A549 (cell line): Measurements from ENCODE around the gene L3MBTL2.

Source experiments
- ESRRA ChIP-seq: fragments of 150-350 bp; IDR thresholded peaks from 2 replicates; pipeline ENCODE4 v1.6.1; 2014; ENCODE audit warnings: mild to moderate bottlenecking, low read length, borderline replicate concordance
- HDAC2 ChIP-seq: fragments of 200-600 bp; sonication (generic); IDR thresholded peaks from 2 replicates; pipeline ENCODE4 v1.6.1; 2016
- HOXA7 ChIP-seq: fragments of 250-450 bp; sonication (Bioruptor Pico); IDR thresholded peaks from 2 replicates; pipeline ENCODE4 v1.5.0; 2020; ENCODE audit warnings: mild to moderate bottlenecking, moderate library complexity
- JUN ChIP-seq, 2 experiments: fragments of >200 bp; sonication (Bioruptor Twin); formaldehyde crosslinking; IDR thresholded peaks; 2 replicates in 1 of 2; 3 replicates in 1 of 2; pipeline ENCODE4 v1.6.1; 2016 to 2017
- NR3C1 ChIP-seq: fragments of >200 bp; sonication (Bioruptor Twin); formaldehyde crosslinking; IDR thresholded peaks from 3 replicates; pipeline ENCODE4 v1.6.1; 2017
- POLR2A ChIP-seq: IDR thresholded peaks from 2 replicates; pipeline ENCODE4 v1.6.1; 2012; ENCODE audit warnings: mild to moderate bottlenecking, low read length
- ZSCAN20 ChIP-seq: fragments of 250-450 bp; sonication (Bioruptor Pico); IDR thresholded peaks from 2 replicates; pipeline ENCODE4 v1.8.0; 2022; ENCODE audit warnings: mild to moderate bottlenecking, moderate library complexity
- TF ChIP-seq, protein P1 (sequence below): fragments of >200 bp; sonication (Bioruptor Twin); formaldehyde crosslinking; IDR thresholded peaks from 3 replicates; pipeline ENCODE4 v1.5.1; 2016

DNA sequence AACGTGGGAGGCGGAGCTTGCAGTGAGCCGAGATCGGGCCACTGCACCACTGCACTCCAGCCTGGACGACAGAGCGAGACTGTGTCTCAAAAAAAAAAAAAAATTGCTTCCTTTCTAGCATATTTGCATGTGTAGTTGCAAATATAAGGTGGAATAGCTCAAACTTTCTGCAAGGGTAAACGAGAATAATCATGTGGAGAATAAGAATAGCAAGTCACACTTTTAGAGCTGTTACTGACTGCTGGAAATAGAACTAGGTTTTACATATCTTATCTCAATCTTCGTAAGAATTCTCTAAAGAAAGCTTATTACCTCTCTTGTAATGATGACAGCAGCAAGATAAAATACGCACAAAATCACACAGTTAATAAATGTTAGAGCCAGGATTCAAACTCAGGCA, 1.6 kb downstream of the L3MBTL2 start:
- TF ChIP-seq, protein P1, sequence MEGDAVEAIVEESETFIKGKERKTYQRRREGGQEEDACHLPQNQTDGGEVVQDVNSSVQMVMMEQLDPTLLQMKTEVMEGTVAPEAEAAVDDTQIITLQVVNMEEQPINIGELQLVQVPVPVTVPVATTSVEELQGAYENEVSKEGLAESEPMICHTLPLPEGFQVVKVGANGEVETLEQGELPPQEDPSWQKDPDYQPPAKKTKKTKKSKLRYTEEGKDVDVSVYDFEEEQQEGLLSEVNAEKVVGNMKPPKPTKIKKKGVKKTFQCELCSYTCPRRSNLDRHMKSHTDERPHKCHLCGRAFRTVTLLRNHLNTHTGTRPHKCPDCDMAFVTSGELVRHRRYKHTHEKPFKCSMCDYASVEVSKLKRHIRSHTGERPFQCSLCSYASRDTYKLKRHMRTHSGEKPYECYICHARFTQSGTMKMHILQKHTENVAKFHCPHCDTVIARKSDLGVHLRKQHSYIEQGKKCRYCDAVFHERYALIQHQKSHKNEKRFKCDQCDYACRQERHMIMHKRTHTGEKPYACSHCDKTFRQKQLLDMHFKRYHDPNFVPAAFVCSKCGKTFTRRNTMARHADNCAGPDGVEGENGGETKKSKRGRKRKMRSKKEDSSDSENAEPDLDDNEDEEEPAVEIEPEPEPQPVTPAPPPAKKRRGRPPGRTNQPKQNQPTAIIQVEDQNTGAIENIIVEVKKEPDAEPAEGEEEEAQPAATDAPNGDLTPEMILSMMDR, result no peak
- TF ChIP-seq JUN (IDR thresholded peaks at IDR 0.05), result no peak
- TF ChIP-seq POLR2A, result no peak
- TF ChIP-seq HOXA7 (CRISPR knock-in tag), result no peak
- TF ChIP-seq ZSCAN20 (CRISPR knock-in tag), result no peak
- TF ChIP-seq ESRRA, result no peak
- no peak for TF ChIP-seq NR3C1
- no peak for TF ChIP-seq HDAC2
